Activated CD8-positive, alpha-beta T cell treated with anti-CD3 and anti-CD28 coated beads, Interleukin-2, amount 10 ng/mL, durations not matched to agents 7 days and 5 days (primary cell): ENCODE results near the gene CAMK4. TPM values are rescaled to one million over a fixed set of nuclear protein-coding genes. Genes with fewer than 3 reads are reported as not detected.

Experiments
- ATAC-seq: fragments of 150-1000 bp; cut with Tn5 transposase; one replicate; pipeline ENCODE4 v1.10.0; 2021; ENCODE audit warnings: moderate library complexity
- CTCF ChIA-PET: fragments of 350-600 bp; sonication (Branson Sonifier 250); formaldehyde crosslinking; loops from one replicate; lab custom pipeline; 2021; ENCODE audit warnings: antibody characterized with exemption; lab: Charles Lee
- POLR2A ChIA-PET: fragments of 350-600 bp; sonication (Branson Sonifier 250); formaldehyde crosslinking; loops from one replicate; lab custom pipeline; 2021; ENCODE audit warnings: antibody characterized with exemption; lab: Charles Lee
- DNase-seq: peaks from one replicate; pipeline ENCODE4 v3.0.0-alpha.2; 2020
- H3K27ac Mint-ChIP-seq: one replicate; pipeline ENCODE4 v1.8.0; 2021; ENCODE audit warnings: mild to moderate bottlenecking, mixed read lengths
- H3K27me3 Mint-ChIP-seq: one replicate; pipeline ENCODE4 v1.8.0; 2021; ENCODE audit warnings: low read depth, mixed read lengths
- H3K36me3 Mint-ChIP-seq: one replicate; pipeline ENCODE4 v1.8.0; 2021; ENCODE audit warnings: low read depth, mixed read lengths
- H3K4me1 Mint-ChIP-seq: one replicate; pipeline ENCODE4 v1.8.0; 2021; ENCODE audit warnings: low read depth, mixed read lengths
- H3K4me3 Mint-ChIP-seq: one replicate; pipeline ENCODE4 v1.8.0; 2021; ENCODE audit warnings: mild to moderate bottlenecking, mixed read lengths
- H3K9me3 Mint-ChIP-seq: one replicate; pipeline ENCODE4 v1.8.0; 2022; ENCODE audit warnings: mixed read lengths; ENCODE audit not compliant: insufficient read depth
- total RNA-seq, 2 experiments: library from RNA; stranded (reverse); gene quantifications; one replicate each; pipeline ENCODE4 v1.2.3, GENCODE V29; 2021

The CAMK4 gene
- total RNA-seq, 2 experiments from 2014 or later, result 82.7 to 84.9 TPM

DNA sequence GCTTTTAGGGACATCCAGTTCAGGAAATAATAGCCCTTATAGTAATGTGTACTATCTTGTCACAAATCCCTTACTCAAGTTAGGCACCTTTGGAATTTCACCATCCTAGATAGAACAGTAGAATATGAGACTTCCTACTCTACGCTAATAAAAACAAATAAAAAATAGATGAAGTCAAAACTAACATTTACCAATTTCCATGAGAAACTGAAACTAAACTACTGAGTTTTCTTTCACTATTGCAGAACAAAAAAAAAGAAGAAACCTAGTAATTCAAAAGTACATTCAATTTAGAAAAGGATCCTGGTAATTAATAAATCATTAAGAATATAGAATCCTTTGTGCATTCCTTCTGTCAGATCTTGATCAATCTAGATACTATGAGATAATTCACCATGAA lies 274.2 kb downstream of the CAMK4 start:
- H3K36me3 Mint-ChIP-seq, result peaks cover 63% of the 10 kb centered on the region
- no peak overlapping the region for H3K27ac Mint-ChIP-seq
- H3K27me3 Mint-ChIP-seq, result no peaks in the 10 kb centered on the region
- DNase-seq (no peak), ATAC-seq (no peak)
- H3K4me1 Mint-ChIP-seq, result peaks cover 31% of the 10 kb centered on the region
- CTCF ChIA-PET, result no interaction called here
- peak overlapping the region; percentile 34 for H3K4me3 Mint-ChIP-seq
- H3K9me3 Mint-ChIP-seq, result no peaks in the 10 kb centered on the region
- POLR2A ChIA-PET, result no interaction called here

DNA sequence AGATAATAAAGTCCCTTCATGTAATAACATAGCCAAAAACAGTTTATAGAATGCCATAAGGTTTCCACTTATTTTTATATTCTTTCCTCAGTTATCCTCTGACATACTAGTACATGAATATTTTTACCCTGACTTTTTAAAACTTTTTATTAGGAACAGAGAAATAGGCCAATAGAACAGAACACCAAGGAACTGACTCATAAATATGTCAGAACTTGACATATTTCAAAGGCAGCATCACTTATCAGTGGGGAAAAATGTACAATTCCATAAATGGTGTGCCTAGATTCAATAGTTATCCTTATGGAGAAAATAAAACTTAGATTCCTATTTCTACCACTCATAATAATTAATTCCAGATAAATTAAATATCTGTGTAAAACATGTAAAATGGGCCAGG lies 278.8 kb downstream of the CAMK4 start:
- Mint-ChIP-seq H3K27me3 (no peaks in the 10 kb centered on the region), H3K9me3 (no peaks in the 10 kb centered on the region), H3K4me3 (no peak overlapping the region), H3K36me3 (peaks cover 59% of the 10 kb centered on the region), H3K27ac (no peak overlapping the region), H3K4me1 (peaks cover 41% of the 10 kb centered on the region)
- no peak for DNase-seq
- no peak for ATAC-seq
- CTCF ChIA-PET, result no interaction called here
- POLR2A ChIA-PET, result no interaction called here

DNA sequence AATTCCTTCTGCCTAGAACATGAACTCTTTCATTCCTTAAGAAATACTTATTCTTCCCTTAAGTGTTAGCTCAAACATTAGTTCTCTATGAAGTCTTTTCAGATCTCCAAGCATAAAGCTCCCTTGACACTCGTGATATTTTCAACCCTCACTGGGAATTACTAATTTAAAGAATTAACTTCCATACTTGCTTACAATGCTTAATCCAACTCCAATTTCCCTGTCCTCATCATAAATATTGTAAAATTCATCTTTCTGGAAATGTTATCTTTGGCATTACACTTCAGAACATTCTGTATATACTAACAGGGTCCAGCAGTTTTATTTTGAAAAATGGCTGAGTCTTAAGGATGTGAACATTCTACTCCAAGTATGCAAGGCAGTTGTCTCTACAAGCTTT lies 280.9 kb downstream of the CAMK4 start:
- ChIA-PET CTCF (no interaction called here), POLR2A (no interaction called here)
- DNase-seq, result no peak
- Mint-ChIP-seq H3K27ac (no peak overlapping the region), H3K9me3 (no peaks in the 10 kb centered on the region), H3K36me3 (peaks cover 49% of the 10 kb centered on the region), H3K27me3 (no peaks in the 10 kb centered on the region), H3K4me1 (peaks cover 43% of the 10 kb centered on the region), H3K4me3 (no peak overlapping the region)
- no peak for ATAC-seq

DNA sequence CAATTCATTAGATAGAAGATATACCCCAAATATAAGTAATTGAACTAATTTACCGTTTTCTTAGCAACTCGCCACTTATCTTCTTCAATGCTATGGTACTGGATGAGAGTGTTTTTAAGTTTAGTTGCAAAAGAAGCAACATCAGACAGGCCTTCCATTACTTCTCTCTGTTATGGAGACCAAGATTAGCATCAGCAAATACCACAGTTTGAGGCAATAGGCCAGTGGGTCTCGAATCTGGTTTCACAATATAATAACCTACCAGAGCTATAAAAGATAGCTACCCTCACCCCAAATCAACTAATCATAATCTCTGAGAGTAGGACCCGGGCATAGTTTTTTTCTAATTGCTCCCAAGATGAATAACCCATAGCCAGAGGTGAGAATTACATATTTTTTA lies 283.1 kb downstream of the CAMK4 start:
- ATAC-seq (no peak), DNase-seq (no peak)
- ChIA-PET POLR2A (interaction anchor here (1.4 kb wide), 1 partner anchor 250 kb away, joined by 3 read pairs; no protein-coding TSS in a partner anchor), CTCF (interaction anchor here (0.8 to 6.9 kb wide), 4 partner anchors 10 to 228 kb away, joined by 3 to 49 read pairs (median 7); no protein-coding TSS in a partner anchor)
- H3K36me3 Mint-ChIP-seq, result peaks cover 46% of the 10 kb centered on the region
- no peak overlapping the region for H3K4me3 Mint-ChIP-seq
- no peaks in the 10 kb centered on the region for H3K27me3 Mint-ChIP-seq
- H3K27ac Mint-ChIP-seq, result no peak overlapping the region
- no peaks in the 10 kb centered on the region for H3K9me3 Mint-ChIP-seq
- H3K4me1 Mint-ChIP-seq, result peaks cover 53% of the 10 kb centered on the region

DNA sequence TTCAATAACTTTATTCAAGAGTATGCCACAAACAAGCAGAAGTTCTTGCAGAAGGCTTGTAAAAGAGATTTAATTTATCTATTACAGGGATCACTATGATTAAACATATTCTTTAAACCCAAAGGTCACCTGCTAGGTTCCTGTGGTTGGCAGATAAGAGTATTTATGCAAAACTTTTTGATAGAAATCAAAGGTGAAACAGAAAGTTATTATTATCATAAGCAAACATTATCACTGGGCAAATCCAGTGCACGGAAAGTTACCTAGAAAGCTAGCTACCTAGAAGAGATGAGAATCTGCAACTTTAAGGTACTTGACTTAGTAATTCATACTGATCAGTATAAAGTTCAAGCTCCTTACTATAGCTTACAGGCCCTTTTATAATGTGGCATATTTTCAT lies 284.9 kb downstream of the CAMK4 start:
- Mint-ChIP-seq H3K4me3 (peak overlapping the region; percentile 32), H3K36me3 (peaks cover 35% of the 10 kb centered on the region), H3K9me3 (no peaks in the 10 kb centered on the region), H3K27ac (no peak overlapping the region), H3K4me1 (peaks cover 61% of the 10 kb centered on the region), H3K27me3 (no peaks in the 10 kb centered on the region)
- CTCF ChIA-PET, result interaction anchor here (1.4 to 6.9 kb wide), 4 partner anchors 22 to 652 kb away, joined by 4 to 49 read pairs (median 8); no protein-coding TSS in a partner anchor
- POLR2A ChIA-PET, result no interaction called here
- DNase-seq (no peak), ATAC-seq (no peak)

DNA sequence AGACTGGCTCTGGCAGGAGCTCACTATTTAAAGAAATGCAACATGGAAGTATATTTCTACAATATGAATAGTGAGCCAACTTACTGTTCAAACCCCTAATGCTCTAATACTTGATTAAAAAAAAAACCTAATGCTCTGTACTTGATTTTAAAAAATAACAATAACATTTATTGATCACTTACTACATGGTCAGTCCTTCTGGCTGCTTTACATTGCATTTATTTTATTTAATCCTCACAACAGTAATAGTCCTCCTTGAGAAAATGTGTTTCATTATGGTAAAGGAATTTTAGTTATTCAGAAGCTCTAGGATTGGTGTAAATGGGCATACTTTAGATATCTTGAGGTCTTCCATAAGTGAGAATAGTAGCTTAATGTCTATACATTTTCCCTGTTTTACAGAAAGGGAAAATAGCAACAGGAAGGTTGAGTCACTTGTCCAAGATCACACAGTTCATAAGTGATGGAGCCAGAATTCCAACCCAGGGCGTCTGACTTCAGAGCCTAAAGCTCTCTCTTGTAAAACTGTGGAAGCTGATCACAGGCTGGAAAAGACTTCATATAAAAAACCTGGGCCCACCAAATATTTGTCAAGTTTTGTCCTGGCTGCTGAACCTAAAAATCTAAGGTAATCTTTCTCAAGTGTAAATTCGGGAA lies 287.1 kb downstream of the CAMK4 start:
- H3K36me3 Mint-ChIP-seq, result peaks cover 23% of the 10 kb centered on the region
- peak overlapping the region; percentile 98 for H3K4me3 Mint-ChIP-seq
- DNase-seq (no peak), ATAC-seq (no peak)
- no peaks in the 10 kb centered on the region for H3K9me3 Mint-ChIP-seq
- H3K27me3 Mint-ChIP-seq, result no peaks in the 10 kb centered on the region
- CTCF ChIA-PET, result interaction anchor here (0.6 to 6.9 kb wide), 7 partner anchors 12 to 650 kb away, joined by 3 to 49 read pairs (median 3); no protein-coding TSS in a partner anchor
- POLR2A ChIA-PET, result interaction anchor here (0.8 to 1.8 kb wide), 6 partner anchors 13 to 650 kb away, joined by 3 to 15 read pairs (median 6); no protein-coding TSS in a partner anchor
- H3K4me1 Mint-ChIP-seq, result peaks cover 54% of the 10 kb centered on the region
- peak overlapping the region; percentile 97 for H3K27ac Mint-ChIP-seq

DNA sequence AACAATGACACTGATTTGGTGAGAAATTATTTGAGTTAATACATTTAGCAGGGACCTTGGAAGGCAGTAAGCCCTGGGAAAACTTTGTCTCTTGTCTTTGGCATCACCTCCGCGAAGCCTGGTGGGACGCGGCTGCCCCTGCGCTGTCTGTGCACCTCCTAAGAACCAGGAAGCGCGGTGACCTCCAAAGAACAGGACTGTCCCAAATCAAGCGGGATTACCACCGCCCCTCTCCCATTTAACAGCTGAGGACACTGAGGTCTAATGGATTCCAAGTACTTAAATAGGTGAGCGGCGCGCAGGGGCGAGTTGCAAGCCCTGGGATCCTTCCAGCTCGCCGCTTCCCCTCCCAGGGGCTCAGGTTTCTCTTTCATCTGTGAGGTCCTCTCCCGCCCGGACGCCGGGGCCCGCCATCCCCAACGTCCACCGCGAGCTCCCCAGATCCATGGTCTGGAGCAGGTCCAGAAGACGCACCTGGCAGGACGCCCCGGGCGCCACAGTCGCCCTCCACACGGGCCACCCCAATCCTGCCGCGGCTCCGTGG lies 287.7 kb downstream of the CAMK4 start:
- ChIA-PET CTCF (interaction anchor here (1.1 to 6.9 kb wide), 4 partner anchors 12 to 354 kb away, joined by 3 to 49 read pairs (median 6); no protein-coding TSS in a partner anchor), POLR2A (interaction anchor here (0.6 to 1.8 kb wide), 7 partner anchors 12 to 649 kb away, joined by 3 to 15 read pairs (median 5); no protein-coding TSS in a partner anchor)
- no peaks in the 10 kb centered on the region for H3K9me3 Mint-ChIP-seq
- no peaks in the 10 kb centered on the region for H3K27me3 Mint-ChIP-seq
- DNase-seq (peak; percentile 43), ATAC-seq (peak; percentile 11)
- peak overlapping the region; percentile 97 for H3K27ac Mint-ChIP-seq
- peak overlapping the region; percentile 98 for H3K4me3 Mint-ChIP-seq
- peaks cover 23% of the 10 kb centered on the region for H3K36me3 Mint-ChIP-seq
- peaks cover 50% of the 10 kb centered on the region for H3K4me1 Mint-ChIP-seq

DNA sequence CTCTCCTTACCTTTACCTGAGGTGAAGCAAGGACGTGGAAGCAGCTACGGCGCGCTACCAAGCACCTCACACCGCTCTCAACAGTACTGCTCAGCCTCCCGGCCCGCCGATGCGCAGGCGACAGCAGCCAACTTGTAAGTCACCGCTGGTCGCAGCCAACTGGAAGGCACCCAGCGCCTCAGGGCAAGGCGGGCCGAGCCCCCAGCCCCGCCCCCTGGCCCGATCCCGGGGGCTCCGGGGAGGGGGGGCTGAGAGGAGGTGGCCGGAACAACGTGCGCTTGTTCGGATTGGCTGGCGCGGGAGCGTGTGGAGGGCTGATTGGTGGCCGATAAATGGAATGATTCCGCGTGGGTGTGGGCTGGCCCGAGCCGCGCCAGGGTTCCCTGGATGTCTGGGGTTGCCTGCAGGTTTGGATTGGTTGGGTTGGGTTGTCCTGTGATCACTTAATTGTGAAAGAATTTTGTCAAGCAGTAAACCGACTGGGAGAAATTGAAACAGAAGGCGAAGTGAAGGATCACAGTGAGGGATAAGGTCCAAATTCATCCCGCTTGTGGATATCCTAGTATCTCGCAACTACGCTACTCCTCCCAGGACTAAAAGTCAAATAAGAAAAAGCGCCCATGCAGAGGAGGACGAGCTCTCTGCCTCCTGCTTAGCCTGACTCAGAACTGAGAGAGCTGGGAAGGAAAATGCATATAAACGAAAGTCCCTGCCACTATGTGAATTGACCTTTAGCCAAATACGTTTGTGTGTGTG lies 288.4 kb downstream of the CAMK4 start, which contains the start of gene STARD4:
TSS of gene STARD4 (minus strand) at position 161 of the 756 bp plus-strand sequence. CDS start 5,102 bp downstream, outside the sequence.
- H3K27me3 Mint-ChIP-seq, result no peaks in the 10 kb centered on the region

DNA sequence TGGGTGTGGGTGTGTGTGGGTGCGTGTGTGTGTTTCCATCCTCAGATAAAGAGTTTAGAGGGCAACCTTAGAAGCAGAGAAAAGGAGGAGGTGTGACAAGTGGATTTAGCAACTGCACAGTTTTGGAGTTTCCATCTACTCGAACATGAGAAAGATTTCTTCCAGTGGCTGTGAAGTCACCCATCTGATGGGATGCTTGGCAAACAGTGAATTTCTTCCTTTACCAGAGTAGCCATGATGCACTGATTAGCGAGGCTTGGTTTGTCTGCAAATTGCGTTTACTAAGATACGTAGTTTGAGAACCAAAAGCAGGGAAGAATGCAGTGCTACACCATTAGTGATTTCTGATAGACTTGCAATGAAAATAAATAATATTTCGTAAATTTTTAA lies 288.9 kb downstream of the CAMK4 start:
- peaks cover 17% of the 10 kb centered on the region for H3K36me3 Mint-ChIP-seq
- peak; percentile 58 for DNase-seq
- ChIA-PET CTCF (interaction anchor here (2.7 kb wide), 1 partner anchor 18 kb away, joined by 20 read pairs; no protein-coding TSS in a partner anchor), POLR2A (no interaction called here)
- H3K27me3 Mint-ChIP-seq, result no peaks in the 10 kb centered on the region
- H3K4me3 Mint-ChIP-seq, result peak overlapping the region; percentile 98
- peak overlapping the region; percentile 97 for H3K27ac Mint-ChIP-seq
- no peaks in the 10 kb centered on the region for H3K9me3 Mint-ChIP-seq
- H3K4me1 Mint-ChIP-seq, result peaks cover 39% of the 10 kb centered on the region
- ATAC-seq, result no peak

More for the DNA sequence above, 288.4 kb downstream of the CAMK4 start, which contains the start of gene STARD4:
- Mint-ChIP-seq H3K9me3 (no peaks in the 10 kb centered on the region), H3K27ac (peak within 1 kb of the TSS; percentile 97), H3K36me3 (peaks cover 20% of the 10 kb centered on the region), H3K4me3 (peak within 1 kb of the TSS; percentile 98), H3K4me1 (peaks cover 44% of the 10 kb centered on the region)
- ChIA-PET CTCF (interaction anchor here (1.2 to 6.9 kb wide), 3 partner anchors 18 to 354 kb away, joined by 3 to 49 read pairs (median 20); no protein-coding TSS in a partner anchor), POLR2A (interaction anchor here (0.6 to 1.6 kb wide), 5 partner anchors 12 to 324 kb away, joined by 3 to 15 read pairs (median 6); no protein-coding TSS in a partner anchor)
- DNase-seq (peak; percentile 96), ATAC-seq (peak; percentile 95)

DNA sequence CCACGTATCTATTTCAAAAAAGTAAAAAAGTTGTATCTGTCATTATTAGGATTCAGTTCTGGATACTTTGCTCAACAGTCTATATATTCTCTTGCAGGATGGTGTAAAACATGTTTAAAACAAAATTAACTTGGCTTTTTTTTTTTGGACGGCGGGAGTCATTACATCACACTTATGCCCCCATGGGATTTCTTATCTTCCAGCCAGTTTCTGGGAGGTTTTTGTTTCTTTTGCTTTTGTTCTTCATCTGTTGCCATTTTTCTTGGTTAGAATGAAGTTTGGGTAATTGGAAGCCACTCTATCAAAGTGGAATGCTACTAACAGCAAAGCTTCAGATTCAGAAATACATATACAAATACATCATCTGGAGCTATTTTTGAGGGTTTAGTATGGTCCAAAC lies 289.9 kb downstream of the CAMK4 start:
- Mint-ChIP-seq H3K4me1 (peaks cover 32% of the 10 kb centered on the region), H3K9me3 (no peaks in the 10 kb centered on the region), H3K27me3 (no peaks in the 10 kb centered on the region), H3K4me3 (no peak overlapping the region), H3K27ac (no peak overlapping the region), H3K36me3 (peaks cover 12% of the 10 kb centered on the region)
- ATAC-seq, result no peak
- ChIA-PET POLR2A (no interaction called here), CTCF (interaction anchor here (2.7 kb wide), 1 partner anchor 17 kb away, joined by 20 read pairs; no protein-coding TSS in a partner anchor)
- no peak for DNase-seq

DNA sequence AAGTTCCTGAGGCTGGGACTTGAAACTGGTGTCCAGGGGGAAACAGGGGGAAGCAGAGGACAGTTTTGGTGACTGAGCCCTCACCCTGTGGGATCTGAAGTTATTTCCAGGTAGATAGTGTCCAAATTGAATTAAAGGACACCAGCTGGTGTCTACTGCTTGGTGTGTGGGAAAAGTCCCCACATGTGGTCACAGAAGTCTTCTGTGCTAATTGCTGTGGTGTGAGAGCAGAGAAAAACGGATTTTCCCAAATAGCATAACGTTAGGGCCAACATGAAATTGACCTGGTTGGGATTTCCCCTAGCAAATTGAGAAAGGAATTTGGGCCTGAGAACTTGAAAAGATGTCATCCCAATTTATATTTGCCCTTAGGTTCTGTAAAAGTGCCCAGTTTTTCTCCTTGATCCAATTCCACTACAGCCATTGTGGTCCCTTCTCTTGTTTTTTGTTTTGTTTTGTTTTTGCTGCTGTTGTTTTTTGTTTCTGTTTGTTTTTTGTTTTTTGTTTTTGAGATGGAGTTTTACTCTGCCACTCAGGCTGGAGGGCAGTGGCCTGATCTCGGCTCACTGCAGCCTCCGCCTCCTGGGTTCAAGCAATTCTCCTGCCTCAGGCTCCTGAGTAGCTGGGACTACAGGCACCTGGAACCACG lies 293.8 kb downstream of the CAMK4 start:
- Mint-ChIP-seq H3K27me3 (peaks cover 3% of the 10 kb centered on the region), H3K36me3 (no peaks in the 10 kb centered on the region), H3K27ac (no peak overlapping the region), H3K9me3 (no peaks in the 10 kb centered on the region), H3K4me1 (peaks cover 10% of the 10 kb centered on the region), H3K4me3 (no peak overlapping the region)
- ATAC-seq, result no peak
- ChIA-PET POLR2A (no interaction called here), CTCF (interaction anchor here (2.7 kb wide), 1 partner anchor 14 kb away, joined by 14 read pairs; no protein-coding TSS in a partner anchor)
- DNase-seq, result no peak
